GM19193 (cell line): ENCODE measurements around the gene CDK19.

Source experiments
- POLR2A ChIP-seq: IDR thresholded peaks from 4 replicates; pipeline ENCODE4 v1.6.1; 2011; ENCODE audit not compliant: insufficient read depth, insufficient read length; ENCODE audit errors: extremely low read depth

CDK19 gene

GRCh38 chr6:110823146-110823545, 7.9 kb upstream of the CDK19 start:
- TF ChIP-seq POLR2A: no peak

- no peak for TF ChIP-seq POLR2A
These were observed 7.0 kb upstream of the CDK19 start for GRCh38 chr6:110822249-110822648.

GRCh38 chr6:110816677-110817076, 1.4 kb upstream of the CDK19 start:
- no peak for TF ChIP-seq POLR2A

GRCh38 chr6:110815015-110815410, 256 bp downstream of the CDK19 start:
- no peak for TF ChIP-seq POLR2A

GRCh38 chr6:110814102-110815014, 911 bp downstream of the CDK19 start:
- no peak for TF ChIP-seq POLR2A

- no peak for TF ChIP-seq POLR2A
These were observed 1.7 kb downstream of the CDK19 start for GRCh38 chr6:110813338-110814101.

- TF ChIP-seq POLR2A: no peak
These were observed 2.5 kb downstream of the CDK19 start for GRCh38 chr6:110812719-110813118.

- TF ChIP-seq POLR2A: no peak
These were observed 4.2 kb downstream of the CDK19 start for GRCh38 chr6:110810896-110811586.

- TF ChIP-seq POLR2A: no peak
These were observed 5.5 kb downstream of the CDK19 start for GRCh38 chr6:110809792-110810191.

- no peak for TF ChIP-seq POLR2A
These were observed 14.5 kb downstream of the CDK19 start for GRCh38 chr6:110800839-110801196.

GRCh38 chr6:110800196-110800838, 15.0 kb downstream of the CDK19 start:
- no peak for TF ChIP-seq POLR2A

- TF ChIP-seq POLR2A: no peak
These were observed 15.6 kb downstream of the CDK19 start for GRCh38 chr6:110799655-110800054.

GRCh38 chr6:110799189-110799588, 16.1 kb downstream of the CDK19 start:
- TF ChIP-seq POLR2A: no peak

GRCh38 chr6:110795271-110795670, 20.0 kb downstream of the CDK19 start:
- TF ChIP-seq POLR2A: no peak

- no peak for TF ChIP-seq POLR2A
These were observed 28.6 kb downstream of the CDK19 start for GRCh38 chr6:110786696-110787095.
